Measurements from ENCODE around the gene KCNJ4.
A peak's percentile ranks its signal among the peaks of the same experiment; 100 is the strongest.
"Not testable (repeated sequence)": the region's sequence is repeated elsewhere in the genome, so short reads cannot be mapped to it uniquely, and the experiment has no call there.

The KCNJ4 gene

DNA sequence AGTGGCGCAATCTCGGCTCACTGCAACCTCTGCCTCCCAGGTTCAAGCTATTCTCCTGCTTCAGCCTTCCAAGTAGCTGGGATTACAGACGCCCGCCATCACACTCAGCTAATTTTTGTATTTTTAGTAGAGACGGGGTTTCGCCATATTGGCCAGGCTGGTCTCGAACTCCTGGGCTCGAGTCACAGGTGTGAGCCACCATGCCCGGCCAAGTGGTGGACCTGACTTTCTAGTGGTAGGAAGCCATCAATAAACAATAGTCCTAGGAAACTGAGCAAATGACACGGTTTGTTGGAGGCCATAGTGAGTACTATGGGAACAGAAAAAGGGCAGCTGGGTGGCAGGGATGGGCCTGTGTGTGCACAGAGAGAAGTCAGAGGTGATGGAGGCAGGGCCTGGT lies 15.2 kb upstream of the KCNJ4 start:
- DNase-seq (ENCODE audit: low spot score) = not testable (repeated sequence)

DNA sequence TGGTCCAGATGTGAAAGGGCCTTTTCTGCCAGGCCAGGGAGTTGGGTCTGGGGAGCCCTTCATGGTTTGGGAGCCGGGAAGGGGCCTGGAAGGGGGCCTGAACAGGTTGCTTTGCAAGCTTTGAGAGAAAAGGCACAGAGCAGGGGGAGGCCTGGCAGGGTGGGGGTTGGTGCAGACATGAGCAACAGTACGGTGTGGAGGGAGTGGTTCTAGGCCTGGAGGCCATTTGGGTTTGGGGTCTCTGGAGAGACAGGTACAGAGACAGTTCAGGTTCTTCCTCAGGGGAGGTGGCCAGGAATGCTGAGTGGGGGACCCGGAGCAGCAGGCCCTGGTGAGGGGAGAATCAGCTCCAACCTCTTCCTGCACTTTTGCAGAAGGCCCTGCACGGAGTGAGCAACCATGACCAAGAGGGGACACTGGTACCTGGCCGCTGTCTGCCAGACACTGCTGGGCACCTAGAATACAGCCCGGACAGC lies 14.3 kb upstream of the KCNJ4 start:
- no peak for DNase-seq (ENCODE audit: low spot score)

- DNase-seq (ENCODE audit: low spot score) = no peak
Measured at GRCh38 chr22:38468443-38469305, 13.7 kb upstream of the KCNJ4 start.

DNA sequence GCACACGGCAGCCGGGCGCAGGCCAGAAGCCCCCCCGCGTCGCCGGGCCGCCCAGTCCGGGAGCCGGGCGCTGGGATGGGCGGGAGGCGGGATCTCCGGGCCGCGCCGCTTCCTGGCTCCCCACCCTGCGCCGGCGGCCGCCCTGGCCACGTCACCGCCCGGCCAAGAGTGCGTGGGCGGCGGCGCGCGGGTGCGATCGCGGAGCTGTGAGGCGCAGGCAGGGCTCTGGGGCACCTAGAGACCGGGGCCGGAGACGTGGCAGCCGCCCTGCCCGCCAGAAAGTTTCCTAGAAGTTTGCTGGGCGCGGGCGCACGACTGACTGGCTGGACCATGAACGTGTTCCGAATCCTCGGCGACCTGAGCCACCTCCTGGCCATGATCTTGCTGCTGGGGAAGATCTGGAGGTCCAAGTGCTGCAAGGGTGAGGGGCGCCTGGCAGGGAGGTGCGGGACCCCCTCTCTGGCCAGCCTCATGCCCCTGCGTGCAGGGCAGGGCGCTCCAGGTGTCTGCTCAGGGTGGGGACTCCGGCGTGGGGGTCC lies 13.0 kb upstream of the KCNJ4 start, which contains the start of gene KDELR3:
Gene KDELR3 (plus strand): TSS at position 193 of the 539 bp plus-strand sequence. CDS start 138 bp downstream, at position 331.
- DNase-seq (ENCODE audit: low spot score) = peak; percentile 49

GRCh38 chr22:38467438-38467903 lies 12.5 kb upstream of the KCNJ4 start:
- DNase-seq (ENCODE audit: low spot score) = no peak

- DNase-seq (ENCODE audit: low spot score) = no peak
Measured at GRCh38 chr22:38465673-38466490, 10.9 kb upstream of the KCNJ4 start.

- no peak for DNase-seq (ENCODE audit: low spot score)
Measured at GRCh38 chr22:38464992-38465672, 10.1 kb upstream of the KCNJ4 start.

DNA sequence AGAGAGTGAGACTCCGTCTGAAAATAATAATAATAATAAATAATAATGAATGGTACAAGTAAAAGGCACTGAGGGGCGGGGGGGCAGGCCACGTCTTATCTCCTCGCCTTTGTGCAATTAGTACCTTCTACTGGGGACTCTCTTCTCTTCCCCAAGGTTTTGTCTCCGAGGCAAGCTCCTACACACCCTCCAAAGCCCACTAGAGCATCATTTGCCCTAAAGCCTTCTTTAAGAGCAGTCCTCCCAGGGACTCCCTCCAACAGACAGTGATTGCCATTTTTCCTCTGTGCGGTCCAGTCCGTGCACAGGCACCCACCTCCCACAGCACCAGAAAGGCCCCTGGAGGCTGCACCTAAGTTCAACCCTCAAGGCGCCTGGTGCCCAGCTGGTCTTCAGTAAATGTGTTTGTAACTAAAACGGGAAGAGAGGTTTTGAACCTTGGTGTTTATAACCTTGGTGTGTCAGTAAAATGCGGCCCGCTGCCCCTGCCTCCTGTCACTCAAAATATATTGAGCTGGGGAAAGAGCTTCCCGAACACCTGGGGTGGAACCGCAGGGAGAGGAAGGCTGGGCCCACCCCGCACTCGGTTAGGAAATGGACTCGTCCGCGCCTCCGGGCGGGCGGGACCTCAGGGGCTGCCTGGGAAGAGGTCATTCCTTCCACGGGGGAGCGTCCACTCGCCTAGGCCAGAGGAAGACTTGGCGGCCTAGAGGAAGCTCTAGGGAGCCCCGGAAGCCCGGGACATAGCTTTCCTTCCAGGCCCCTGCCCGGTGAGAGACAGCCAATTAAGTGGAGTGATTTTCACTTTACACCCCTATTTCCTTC lies 8.2 kb upstream of the KCNJ4 start:
- no peak for DNase-seq (ENCODE audit: low spot score)

- no peak for DNase-seq (ENCODE audit: low spot score)
Measured at GRCh38 chr22:38461414-38462081, 6.5 kb upstream of the KCNJ4 start.

DNA sequence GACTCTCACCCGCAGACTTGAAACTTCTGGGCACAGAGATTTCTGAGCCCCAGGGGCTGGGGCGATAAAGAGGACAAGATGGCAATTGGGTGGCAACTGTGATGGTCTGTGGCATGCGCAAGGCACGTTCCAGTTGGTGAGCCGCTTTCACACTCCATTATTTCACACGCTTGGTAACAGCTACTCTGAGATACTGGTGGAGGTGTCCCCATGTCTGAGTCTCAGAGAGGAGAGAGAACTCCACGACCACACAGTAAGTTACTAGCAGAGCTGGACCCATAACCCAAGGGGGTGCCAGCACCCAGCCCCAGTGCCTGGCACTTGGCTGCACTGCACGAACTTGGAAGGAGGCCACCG lies 6.0 kb upstream of the KCNJ4 start:
- DNase-seq (ENCODE audit: low spot score) = no peak

GRCh38 chr22:38460426-38460840 lies 5.4 kb upstream of the KCNJ4 start:
- DNase-seq (ENCODE audit: low spot score) = no peak

- no peak for DNase-seq (ENCODE audit: low spot score)
Measured at GRCh38 chr22:38456841-38457699, 2.1 kb upstream of the KCNJ4 start.

DNA sequence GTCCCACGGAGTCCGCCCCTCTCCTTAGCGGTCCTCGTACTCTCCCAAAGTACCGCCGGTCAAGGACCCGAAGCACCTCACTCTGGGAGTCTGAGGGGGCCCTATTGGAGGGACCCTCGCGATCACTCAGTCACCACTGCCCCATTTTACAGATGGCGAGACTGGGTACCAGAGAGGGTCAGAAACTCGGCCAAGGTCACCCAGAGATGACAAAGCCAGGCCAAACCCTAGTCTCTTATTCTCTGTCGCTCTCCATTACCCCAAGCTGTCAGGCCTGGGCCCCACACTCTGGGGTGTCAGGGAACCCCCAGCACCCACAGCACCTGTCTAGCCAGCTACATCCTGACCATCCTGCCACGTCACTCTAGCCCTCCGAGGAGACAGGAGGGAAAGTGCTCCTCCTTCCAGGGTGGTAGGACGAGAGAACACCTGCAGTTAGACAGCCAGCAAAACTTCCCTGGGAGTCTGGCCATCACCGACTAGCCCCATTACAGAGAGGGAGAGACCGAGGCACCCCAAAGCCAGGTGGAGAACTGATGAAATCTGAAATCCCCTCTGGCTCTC lies 1.4 kb upstream of the KCNJ4 start:
- no peak for DNase-seq (ENCODE audit: low spot score)

- DNase-seq (ENCODE audit: low spot score) = no peak
Measured at GRCh38 chr22:38455530-38456271, 702 bp upstream of the KCNJ4 start.

- no peak for DNase-seq (ENCODE audit: low spot score)
Measured at GRCh38 chr22:38454353-38455075, 485 bp downstream of the KCNJ4 start.

DNA sequence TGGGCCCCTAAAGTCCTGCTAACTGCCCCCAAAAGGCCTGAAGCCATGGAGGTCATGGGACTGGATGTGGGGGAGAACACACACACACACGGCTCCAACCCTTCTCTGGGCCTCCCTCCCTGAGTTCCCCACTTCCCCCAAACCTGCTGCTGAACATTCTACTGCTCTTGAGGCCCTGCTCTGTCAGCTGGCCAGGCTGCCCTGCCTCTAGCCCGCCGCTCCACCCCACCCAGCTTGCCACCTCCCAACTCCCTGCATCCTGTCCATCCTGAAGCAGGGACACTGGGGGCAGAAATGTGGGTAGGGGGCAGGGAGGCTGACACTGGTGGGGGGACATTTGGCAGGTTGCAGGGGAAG lies 1.0 kb downstream of the KCNJ4 start:
- DNase-seq (ENCODE audit: low spot score) = no peak

GRCh38 chr22:38453066-38453672 lies 1.8 kb downstream of the KCNJ4 start:
- DNase-seq (ENCODE audit: low spot score) = no peak

All from hematopoietic multipotent progenitor cell treated with erythropoietin and hydrocortisone succinate and interleukin-3 and kit ligand, for 15 days (in vitro differentiated cells).